ENCODE results near the gene RIN1.

- TF ChIP-seq CTCF (IDR thresholded peaks at IDR 0.05) (no peak), POLR2A (IDR thresholded peaks at IDR 0.05) (no peak)
Observed at GRCh38 chr11:66285250-66285947, 50.8 kb downstream of the RIN1 start.

All from uterus (tissue), 2 donors.